Measurements from ENCODE around the gene BPTF. TPM values are rescaled to one million over a fixed set of nuclear protein-coding genes. Genes with fewer than 3 reads are reported as not detected.
"Not testable (repeated sequence)": the region's sequence is repeated elsewhere in the genome, so short reads cannot be mapped to it uniquely, and the experiment has no call there.

BPTF gene
- polyA plus RNA-seq, 3 donors from 2014 or later: 5.0 to 30.9 (median 14.3) TPM

- peak overlapping the region; percentile 84 to 93 (median 88) for H3K4me3 Mint-ChIP-seq
- not testable (repeated sequence) for DNase-seq, H3K36me3 Mint-ChIP-seq, H3K9me3 Mint-ChIP-seq
- H3K27ac Mint-ChIP-seq: peak overlapping the region; percentile 80 to 93 (median 92)
- H3K4me1 Mint-ChIP-seq: peaks cover 17 to 19% of the 10 kb centered on the region in 2 donors
- peaks cover 15 to 20% (median 17%) of the 10 kb centered on the region in 3 donors for H3K27me3 Mint-ChIP-seq (ENCODE audit: low read depth in 3 of 3)
Observed at GRCh38 chr17:68020791-68021190, 195.5 kb downstream of the BPTF start.

- Mint-ChIP-seq H3K4me3 (peak overlapping the region in 4 of 5 donors; percentile 11 to 57 (median 46)), H3K36me3 (no peaks in the 10 kb centered on the region), H3K27ac (peak overlapping the region in 1 of 6 donors; percentile 60), H3K4me1 (peaks cover 17 to 18% of the 10 kb centered on the region in 2 donors), H3K27me3 (ENCODE audit: low read depth in 3 of 3) (peaks cover 17 to 20% (median 18%) of the 10 kb centered on the region in 3 donors), H3K9me3 (no peaks in the 10 kb centered on the region)
- DNase-seq: no peak
Observed at GRCh38 chr17:68021963-68022362, 196.7 kb downstream of the BPTF start.

- Mint-ChIP-seq H3K4me1 (peaks cover 16 to 17% of the 10 kb centered on the region in 2 donors), H3K27me3 (ENCODE audit: low read depth in 3 of 3) (peaks cover 17 to 20% (median 18%) of the 10 kb centered on the region in 3 donors)
- not testable (repeated sequence) for H3K4me3 Mint-ChIP-seq, DNase-seq, H3K36me3 Mint-ChIP-seq, H3K9me3 Mint-ChIP-seq, H3K27ac Mint-ChIP-seq
Observed at GRCh38 chr17:68022547-68022946, 197.2 kb downstream of the BPTF start.

GRCh38 chr17:68029512-68030215 lies 204.4 kb downstream of the BPTF start:
- Mint-ChIP-seq H3K27ac (no peak overlapping the region), H3K36me3 (no peaks in the 10 kb centered on the region), H3K9me3 (no peaks in the 10 kb centered on the region), H3K4me3 (no peak overlapping the region), H3K27me3 (ENCODE audit: low read depth in 3 of 3) (peaks cover 0 to 3% (median 1%) of the 10 kb centered on the region in 3 donors), H3K4me1 (peaks cover 0 to under 1% of the 10 kb centered on the region in 2 donors)
- DNase-seq: no peak

Other genes with a start within 250 kb of the BPTF start
- gene NOL11, start 107.6 kb upstream of the BPTF start, polyA plus RNA-seq: 10 to 100 TPM; 11.0 to 27.2 (median 12.1) TPM
- 10 to 100 TPM in 1 of 3 donors, 1 to 10 TPM in 2; 7.3 to 15.5 (median 8.6) TPM for gene C17orf58, start 171.0 kb downstream of the BPTF start, polyA plus RNA-seq
- 10 to 100 TPM; 26.3 to 42.4 (median 39.4) TPM for gene KPNA2, start 210.2 kb downstream of the BPTF start, polyA plus RNA-seq